Fibroblast of mammary gland (primary cell): ENCODE measurements around the gene TSSC4.
"Not testable (repeated sequence)": the region's sequence is repeated elsewhere in the genome, so short reads cannot be mapped to it uniquely, and the experiment has no call there.

Experiments used
- DNase-seq: peaks from one replicate; pipeline ENCODE4 v3.0.0-alpha.2; 2010; ENCODE audit warnings: low read depth
- H3K4me3 ChIP-seq: 2 replicates; pipeline ENCODE4 v1.5.1; 2011; ENCODE audit warnings: low read depth, mild to moderate bottlenecking, low read length, moderate library complexity; ENCODE audit not compliant: control insufficient read depth
- CTCF ChIP-seq: conservative IDR thresholded peaks from 2 replicates; pipeline ENCODE4 v1.5.1; 2011; ENCODE audit warnings: low read depth, low read length, inconsistent platforms; ENCODE audit not compliant: control insufficient read depth, insufficient read depth

TSSC4 gene

GRCh38 chr11:2359557-2359956, 41.0 kb upstream of the TSSC4 start:
- no peak for DNase-seq
- no peak overlapping the region for H3K4me3 ChIP-seq
- TF ChIP-seq CTCF: no peak

GRCh38 chr11:2360081-2360642, 40.4 kb upstream of the TSSC4 start:
- no peak overlapping the region for H3K4me3 ChIP-seq
- no peak for DNase-seq
- TF ChIP-seq CTCF: no peak

GRCh38 chr11:2361565-2361964, 39.0 kb upstream of the TSSC4 start:
- no peak overlapping the region for H3K4me3 ChIP-seq
- no peak for DNase-seq
- TF ChIP-seq CTCF: no peak

GRCh38 chr11:2362414-2362813, 38.1 kb upstream of the TSSC4 start:
- no peak for DNase-seq
- no peak for TF ChIP-seq CTCF
- no peak overlapping the region for H3K4me3 ChIP-seq

GRCh38 chr11:2363130-2363529, 37.4 kb upstream of the TSSC4 start:
- no peak for TF ChIP-seq CTCF
- no peak for DNase-seq

GRCh38 chr11:2363577-2364370, 36.8 kb upstream of the TSSC4 start:
- DNase-seq: no peak
- H3K4me3 ChIP-seq: no peak overlapping the region
- no peak for TF ChIP-seq CTCF

More at GRCh38 chr11:2363130-2363529, 37.4 kb upstream of the TSSC4 start:
- no peak overlapping the region for H3K4me3 ChIP-seq

GRCh38 chr11:2364386-2364785, 36.2 kb upstream of the TSSC4 start:
- DNase-seq, H3K4me3 ChIP-seq: not testable (repeated sequence)
